HEK293 (cell line): ENCODE results near the gene FGFR2.

ENCODE experiments used
- CTCF ChIA-PET: fragments of 350-600 bp; formaldehyde crosslinking; extraction: SDS; loops from one replicate; lab custom pipeline; 2021; ENCODE audit warnings: antibody characterized with exemption; lab: Yijun Ruan, JAX
- POLR2A ChIA-PET: fragments of 300-600 bp; formaldehyde crosslinking; extraction: SDS; loops from one replicate; lab custom pipeline; 2020; ENCODE audit warnings: antibody characterized with exemption, inconsistent platforms; lab: Yijun Ruan, JAX
- H3K27ac ChIP-seq: fragments of 200-500 bp; sonication (Bioruptor generic); 2 replicates; pipeline ENCODE4 v1.5.1; 2014; ENCODE audit warnings: low read depth, low read length, control low read depth, inconsistent platforms; ENCODE audit errors: extremely low read depth
- H3K36me3 ChIP-seq, 2 experiments: fragments of 200-500 bp in 1 of 2; sonication (Bioruptor generic) in 1 of 2; 1 replicate in 1 of 2; 2 replicates in 1 of 2; pipeline ENCODE4 v1.5.1; 2014 to 2017; ENCODE audit warnings: inconsistent platforms in 2 of 2, low read length in 2 of 2; ENCODE audit not compliant: control insufficient read depth in 2 of 2, insufficient read depth in 1 of 2
- H3K4me1 ChIP-seq: fragments of 200-500 bp; sonication (Bioruptor generic); 2 replicates; pipeline ENCODE4 v1.5.1; 2014; ENCODE audit warnings: mild to moderate bottlenecking, low read length, inconsistent platforms; ENCODE audit not compliant: control insufficient read depth, insufficient read depth
- H3K4me3 ChIP-seq: 2 replicates; pipeline ENCODE4 v1.5.1; 2011; ENCODE audit warnings: low read depth, mild to moderate bottlenecking, control low read depth, low read length, moderate library complexity
- H3K9me3 ChIP-seq: fragments of 200-500 bp; sonication (Bioruptor generic); 2 replicates; pipeline ENCODE4 v1.5.1; 2014; ENCODE audit warnings: low read depth, low read length, inconsistent platforms; ENCODE audit not compliant: control insufficient read depth, insufficient read depth
- GLI2 ChIP-seq: fragments of 450-650 bp; formaldehyde crosslinking; IDR thresholded peaks from 2 replicates; pipeline ENCODE4; 2017; ENCODE audit warnings: missing biosample characterization, missing genetic modification characterization, low read depth, borderline replicate concordance
- MZF1 ChIP-seq: fragments of 450-650 bp; formaldehyde crosslinking; IDR thresholded peaks from 2 replicates; pipeline ENCODE4 v1.5.1; 2017; ENCODE audit warnings: missing biosample characterization, missing genetic modification characterization, borderline replicate concordance
- TRIM28 ChIP-seq: IDR thresholded peaks from 2 replicates; pipeline ENCODE4 v1.6.1; 2011; ENCODE audit warnings: low read length, control low read depth, borderline replicate concordance
- TSHZ1 ChIP-seq: fragments of 450-650 bp; formaldehyde crosslinking; IDR thresholded peaks from 2 replicates; pipeline ENCODE4 v1.5.1; 2016; ENCODE audit warnings: missing biosample characterization, missing genetic modification characterization, borderline replicate concordance
- ZBTB49 ChIP-seq: fragments of 450-650 bp; formaldehyde crosslinking; IDR thresholded peaks from 2 replicates; pipeline ENCODE4 v1.5.1; 2016; ENCODE audit warnings: missing biosample characterization, missing genetic modification characterization, low read depth
- ZFP3 ChIP-seq: fragments of 450-650 bp; formaldehyde crosslinking; IDR thresholded peaks from 2 replicates; pipeline ENCODE4 v1.5.1; 2016; ENCODE audit warnings: low read depth, missing biosample characterization, missing genetic modification characterization
- ZFP37 ChIP-seq: fragments of 450-650 bp; formaldehyde crosslinking; IDR thresholded peaks from 2 replicates; pipeline ENCODE4 v1.5.1; 2016; ENCODE audit warnings: missing biosample characterization, missing genetic modification characterization
- ZNF214 ChIP-seq: fragments of 450-650 bp; formaldehyde crosslinking; IDR thresholded peaks from 2 replicates; pipeline ENCODE4 v1.5.1; 2017; ENCODE audit warnings: missing biosample characterization, mild to moderate bottlenecking, missing genetic modification characterization, borderline replicate concordance
- ZNF266 ChIP-seq: fragments of 450-650 bp; formaldehyde crosslinking; IDR thresholded peaks from 2 replicates; pipeline ENCODE4 v1.5.1; 2016; ENCODE audit warnings: missing biosample characterization, missing genetic modification characterization, low read depth
- ZNF335 ChIP-seq: fragments of 450-650 bp; formaldehyde crosslinking; conservative IDR thresholded peaks from 2 replicates; pipeline ENCODE4 v1.5.1; 2016; ENCODE audit warnings: missing biosample characterization, missing genetic modification characterization
- ZNF366 ChIP-seq: fragments of 450-650 bp; formaldehyde crosslinking; conservative IDR thresholded peaks from 2 replicates; pipeline ENCODE4 v1.5.1; 2016; ENCODE audit warnings: missing biosample characterization, missing genetic modification characterization
- ZNF37A ChIP-seq: fragments of 450-650 bp; IDR thresholded peaks from 2 replicates; pipeline ENCODE4 v1.5.1; 2018; ENCODE audit warnings: missing biosample characterization, missing genetic modification characterization
- ZNF544 ChIP-seq: fragments of 450-650 bp; formaldehyde crosslinking; IDR thresholded peaks from 2 replicates; pipeline ENCODE4 v1.5.0; 2017; ENCODE audit warnings: missing biosample characterization, missing genetic modification characterization
- ZNF560 ChIP-seq: fragments of 450-650 bp; formaldehyde crosslinking; IDR thresholded peaks from 2 replicates; pipeline ENCODE4 v1.5.1; 2017; ENCODE audit warnings: missing biosample characterization, missing genetic modification characterization, borderline replicate concordance
- ZNF621 ChIP-seq: fragments of 450-650 bp; formaldehyde crosslinking; IDR thresholded peaks from 2 replicates; pipeline ENCODE4 v1.5.1; 2017; ENCODE audit warnings: missing biosample characterization, missing genetic modification characterization
- ZNF654 ChIP-seq: fragments of 450-650 bp; formaldehyde crosslinking; IDR thresholded peaks from 2 replicates; pipeline ENCODE4 v1.5.1; 2016; ENCODE audit warnings: low read depth, missing biosample characterization, missing genetic modification characterization
- ZNF660 ChIP-seq: fragments of 450-650 bp; IDR thresholded peaks from 2 replicates; pipeline ENCODE4 v1.5.1; 2018; ENCODE audit warnings: missing biosample characterization, mild to moderate bottlenecking, missing genetic modification characterization
- ZNF670 ChIP-seq: fragments of 450-650 bp; formaldehyde crosslinking; IDR thresholded peaks from 2 replicates; pipeline ENCODE4 v1.5.1; 2016; ENCODE audit warnings: missing biosample characterization, missing genetic modification characterization, low read depth
- ZNF677 ChIP-seq: fragments of 450-650 bp; IDR thresholded peaks from 2 replicates; pipeline ENCODE4 v1.5.0; 2018; ENCODE audit warnings: missing biosample characterization, mild to moderate bottlenecking, missing genetic modification characterization, moderate library complexity

Gene FGFR2

GRCh38 chr10:121437596-121437995 lies 160.6 kb downstream of the FGFR2 start:
- H3K36me3 ChIP-seq, result no peaks in the 10 kb centered on the region
- ChIA-PET POLR2A (interaction anchor here (0.6 kb wide), 1 partner anchor 382 kb away, joined by 3 read pairs; no protein-coding TSS in a partner anchor), CTCF (interaction anchor here (0.5 to 1.0 kb wide), 2 partner anchors 8 to 66 kb away, joined by 3 read pairs; no protein-coding TSS in a partner anchor)

GRCh38 chr10:121436630-121437341 lies 161.5 kb downstream of the FGFR2 start:
- ChIA-PET CTCF (interaction anchor here (0.5 to 1.0 kb wide), 3 partner anchors 9 to 162 kb away, joined by 3 to 4 read pairs (median 3); no protein-coding TSS in a partner anchor), POLR2A (no interaction called here)
- Histone ChIP-seq H3K9me3 (no peaks in the 10 kb centered on the region), H3K4me3 (no peak overlapping the region), H3K36me3 (no peaks in the 10 kb centered on the region), H3K27ac (peak overlapping the region; percentile 54; the same call in 1 of the 2 replicates), H3K4me1 (peaks cover 12% of the 10 kb centered on the region)
- TF ChIP-seq ZNF654 (tag by site-specific recombination), result no peak
- TF ChIP-seq TRIM28, result peak; percentile 81; the same call in 1 of the 2 replicates

More at GRCh38 chr10:121437596-121437995, 160.6 kb downstream of the FGFR2 start:
- no peak for TF ChIP-seq ZNF266 (tag by site-specific recombination)
- no peak for TF ChIP-seq ZNF335 (tag by site-specific recombination)
- no peak for TF ChIP-seq ZNF621 (tag by site-specific recombination)
- TF ChIP-seq ZNF670 (tag by site-specific recombination), result no peak
- TF ChIP-seq MZF1 (tag by site-specific recombination), result no peak
- no peak for TF ChIP-seq ZNF660 (tag by site-specific recombination)
- no peak for TF ChIP-seq TSHZ1 (tag by site-specific recombination)
- TF ChIP-seq ZFP3 (tag by site-specific recombination), result no peak
- TF ChIP-seq ZNF37A (tag by site-specific recombination), result no peak
- TF ChIP-seq ZNF366 (tag by site-specific recombination), result no peak
- TF ChIP-seq ZNF677 (tag by site-specific recombination), result no peak
- TF ChIP-seq ZBTB49, result no peak
- no peak for TF ChIP-seq ZNF214 (tag by site-specific recombination)
- TF ChIP-seq ZNF560 (tag by site-specific recombination), result no peak
- no peak for TF ChIP-seq GLI2
- TF ChIP-seq ZNF544 (tag by site-specific recombination), result no peak
- TF ChIP-seq ZFP37 (tag by site-specific recombination), result no peak
- H3K4me1 ChIP-seq, result peaks cover 12% of the 10 kb centered on the region
- H3K27ac ChIP-seq, result peak overlapping the region; percentile 2; the same call in 1 of the 2 replicates
- H3K9me3 ChIP-seq, result no peaks in the 10 kb centered on the region
- H3K4me3 ChIP-seq, result no peak overlapping the region
